ENCODE data around the gene PIGP. TPM values are rescaled to one million over a fixed set of nuclear protein-coding genes. Genes with fewer than 3 reads are reported as not detected.
"Not testable (repeated sequence)": the region's sequence is repeated elsewhere in the genome, so short reads cannot be mapped to it uniquely, and the experiment has no call there.

PIGP gene
- total RNA-seq, 4 donors from 2014 or later: 13.9 to 32.1 (median 19.5) TPM

DNA sequence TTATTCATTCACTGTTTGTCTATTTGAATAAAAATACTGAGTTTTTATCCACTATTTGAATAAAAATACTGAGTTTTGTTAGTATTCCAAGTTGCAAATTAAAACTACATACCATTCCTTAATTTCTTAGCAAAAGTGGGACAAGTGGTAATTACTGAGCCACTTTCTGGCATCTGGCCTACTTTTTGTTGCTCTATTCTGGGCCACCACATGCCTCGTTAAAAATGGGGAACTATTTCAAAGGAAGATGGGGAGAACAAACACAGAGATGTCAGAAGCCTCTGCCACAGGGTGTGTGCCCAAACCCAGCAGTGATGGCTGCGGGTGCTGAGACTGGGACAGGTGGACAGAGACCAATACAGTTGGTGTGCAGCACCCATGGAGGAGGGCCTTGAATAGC, 14.6 kb downstream of the PIGP start:
- no peak for DNase-seq (ENCODE audit: low spot score)
- no peak for ATAC-seq (ENCODE audit: low FRiP score)
- TF ChIP-seq, protein P1, sequence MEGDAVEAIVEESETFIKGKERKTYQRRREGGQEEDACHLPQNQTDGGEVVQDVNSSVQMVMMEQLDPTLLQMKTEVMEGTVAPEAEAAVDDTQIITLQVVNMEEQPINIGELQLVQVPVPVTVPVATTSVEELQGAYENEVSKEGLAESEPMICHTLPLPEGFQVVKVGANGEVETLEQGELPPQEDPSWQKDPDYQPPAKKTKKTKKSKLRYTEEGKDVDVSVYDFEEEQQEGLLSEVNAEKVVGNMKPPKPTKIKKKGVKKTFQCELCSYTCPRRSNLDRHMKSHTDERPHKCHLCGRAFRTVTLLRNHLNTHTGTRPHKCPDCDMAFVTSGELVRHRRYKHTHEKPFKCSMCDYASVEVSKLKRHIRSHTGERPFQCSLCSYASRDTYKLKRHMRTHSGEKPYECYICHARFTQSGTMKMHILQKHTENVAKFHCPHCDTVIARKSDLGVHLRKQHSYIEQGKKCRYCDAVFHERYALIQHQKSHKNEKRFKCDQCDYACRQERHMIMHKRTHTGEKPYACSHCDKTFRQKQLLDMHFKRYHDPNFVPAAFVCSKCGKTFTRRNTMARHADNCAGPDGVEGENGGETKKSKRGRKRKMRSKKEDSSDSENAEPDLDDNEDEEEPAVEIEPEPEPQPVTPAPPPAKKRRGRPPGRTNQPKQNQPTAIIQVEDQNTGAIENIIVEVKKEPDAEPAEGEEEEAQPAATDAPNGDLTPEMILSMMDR (IDR thresholded peaks at IDR 0.05): no peak

DNA sequence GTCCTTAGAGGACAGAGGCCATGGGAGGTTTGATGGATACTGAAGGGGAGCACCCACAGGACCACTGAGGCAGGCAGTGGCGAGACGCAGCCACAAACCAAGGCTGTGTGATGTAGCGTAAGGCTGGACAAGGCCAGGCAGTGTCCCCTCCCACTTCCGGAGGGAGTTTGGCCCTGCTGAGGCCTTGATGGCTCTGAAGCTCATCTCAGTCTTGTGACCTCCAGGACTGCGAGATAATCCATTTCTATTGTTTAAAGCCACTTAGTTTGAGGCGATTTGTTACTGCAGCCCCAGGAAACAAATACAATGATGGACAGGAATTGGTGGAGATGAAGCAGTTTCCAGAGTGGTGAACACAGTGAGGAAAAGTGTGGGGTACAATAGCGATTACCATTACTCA, 15.3 kb downstream of the PIGP start:
- ATAC-seq (ENCODE audit: low FRiP score) (no peak), DNase-seq (ENCODE audit: low spot score) (no peak)
- TF ChIP-seq, protein P1 (IDR thresholded peaks at IDR 0.05): no peak

DNA sequence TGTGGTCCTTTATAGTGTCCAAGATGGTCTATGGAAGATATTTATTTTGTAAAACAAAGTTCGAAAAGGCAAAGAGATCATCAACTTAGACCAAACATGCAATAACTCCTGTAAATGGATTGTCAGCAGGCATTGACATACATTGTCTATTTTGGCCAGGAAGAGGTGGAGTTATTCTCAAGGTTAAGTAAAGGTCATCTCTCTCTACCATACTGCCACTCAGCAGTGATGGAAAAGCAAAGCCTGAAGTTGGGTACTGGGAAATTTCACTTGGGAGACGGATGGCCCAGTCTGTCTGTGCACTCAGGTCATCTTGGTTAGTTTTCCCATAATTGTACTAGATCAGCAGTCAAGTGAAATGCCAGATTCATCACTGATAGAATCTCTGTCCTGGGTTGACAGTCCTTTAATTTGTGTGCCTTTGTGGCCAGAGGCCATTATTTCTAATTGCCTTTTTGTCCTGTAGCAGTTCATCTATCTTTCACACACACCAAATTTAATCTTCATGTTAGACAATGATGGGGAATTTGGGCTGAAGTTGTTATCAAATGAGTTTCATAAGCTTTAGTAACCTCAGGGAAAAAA, 17.5 kb downstream of the PIGP start:
- TF ChIP-seq, protein P1 (IDR thresholded peaks at IDR 0.05): no peak
- ATAC-seq (ENCODE audit: low FRiP score): no peak
- no peak for DNase-seq (ENCODE audit: low spot score)

DNA sequence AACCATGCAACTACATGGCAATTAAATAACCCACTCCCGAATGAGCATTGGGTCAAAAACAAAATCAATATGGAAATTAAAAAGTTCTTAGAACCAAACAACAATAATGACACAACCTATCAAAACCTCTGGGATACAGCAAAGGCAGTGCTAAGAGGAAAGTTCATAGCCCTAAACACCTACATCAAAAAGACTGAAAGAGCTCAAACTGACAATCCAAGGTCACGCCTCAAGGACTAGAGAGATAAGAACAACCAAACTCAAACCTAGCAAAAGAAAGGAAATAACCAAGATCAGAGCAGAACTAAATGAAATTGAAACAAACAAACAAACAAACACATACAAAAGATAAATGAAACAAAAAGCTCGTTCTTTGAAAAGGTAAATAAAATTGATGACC, 23.1 kb downstream of the PIGP start:
- not testable (repeated sequence) for DNase-seq (ENCODE audit: low spot score); ATAC-seq (ENCODE audit: low FRiP score)

DNA sequence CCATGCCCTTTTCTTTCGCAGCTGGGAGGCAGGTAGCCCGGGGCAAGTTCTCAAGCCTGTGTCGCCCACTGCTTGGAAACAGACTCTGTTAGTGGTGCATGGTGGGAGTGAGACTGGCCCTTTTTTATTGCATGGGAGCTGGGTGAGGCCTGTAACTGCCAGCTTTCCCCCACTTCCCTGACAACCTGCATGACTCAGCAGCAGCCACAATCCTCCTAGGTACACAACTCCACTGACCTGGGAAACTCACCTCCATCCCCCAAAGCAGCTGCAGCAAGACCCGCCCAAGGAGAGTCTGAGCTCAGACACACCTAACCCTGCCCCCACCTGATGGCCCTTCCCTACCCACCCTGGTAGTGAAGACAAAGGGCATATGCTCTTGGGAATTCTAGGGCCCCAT, 25.8 kb downstream of the PIGP start:
- TF ChIP-seq, protein P1 (IDR thresholded peaks at IDR 0.05): no peak
- no peak for ATAC-seq (ENCODE audit: low FRiP score)
- no peak for DNase-seq (ENCODE audit: low spot score)

DNA sequence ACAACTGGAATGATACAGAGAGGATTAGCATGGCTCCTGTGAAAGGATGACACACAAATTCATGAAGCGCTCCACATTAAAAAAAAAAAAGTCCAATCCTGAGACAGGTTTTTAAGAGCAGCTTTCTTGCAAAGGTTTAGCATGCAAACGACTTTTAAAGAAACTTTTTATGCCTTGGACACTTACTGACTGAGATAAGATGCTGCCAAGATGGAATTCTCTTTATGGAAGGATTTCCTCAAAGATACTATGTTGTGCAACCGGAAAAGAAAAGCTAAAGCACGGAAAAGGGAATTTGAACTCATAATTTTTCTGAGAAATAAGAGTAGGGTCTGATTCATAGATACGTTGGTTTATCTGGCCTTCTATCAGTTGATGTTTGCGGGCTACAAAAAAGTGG, 27.3 kb downstream of the PIGP start:
- DNase-seq (ENCODE audit: low spot score) (no peak), ATAC-seq (ENCODE audit: low FRiP score) (no peak)
- TF ChIP-seq, protein P1 (IDR thresholded peaks at IDR 0.05): no peak

DNA sequence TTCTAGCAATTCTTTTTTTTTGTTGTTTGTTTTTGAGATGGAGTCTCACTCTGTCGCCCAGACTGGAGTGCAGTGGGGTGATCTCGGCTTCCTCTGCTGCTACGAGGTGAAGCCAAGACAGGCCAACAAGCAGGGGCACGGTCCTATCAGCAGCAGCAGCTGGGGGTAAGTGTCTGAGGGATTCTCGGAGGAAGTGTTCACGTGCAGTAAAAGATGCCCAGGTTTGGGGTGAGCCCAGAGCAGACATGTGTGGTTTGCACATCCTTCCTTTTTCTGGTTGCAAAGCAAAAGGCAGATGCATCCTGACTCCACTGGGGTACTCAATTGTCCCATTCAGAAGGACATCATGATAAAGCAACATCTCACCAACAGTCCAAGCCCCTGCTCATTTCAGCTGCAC, 27.7 kb downstream of the PIGP start:
- TF ChIP-seq, protein P1 (IDR thresholded peaks at IDR 0.05): no peak
- ATAC-seq (ENCODE audit: low FRiP score) (no peak), DNase-seq (ENCODE audit: low spot score) (no peak)

DNA sequence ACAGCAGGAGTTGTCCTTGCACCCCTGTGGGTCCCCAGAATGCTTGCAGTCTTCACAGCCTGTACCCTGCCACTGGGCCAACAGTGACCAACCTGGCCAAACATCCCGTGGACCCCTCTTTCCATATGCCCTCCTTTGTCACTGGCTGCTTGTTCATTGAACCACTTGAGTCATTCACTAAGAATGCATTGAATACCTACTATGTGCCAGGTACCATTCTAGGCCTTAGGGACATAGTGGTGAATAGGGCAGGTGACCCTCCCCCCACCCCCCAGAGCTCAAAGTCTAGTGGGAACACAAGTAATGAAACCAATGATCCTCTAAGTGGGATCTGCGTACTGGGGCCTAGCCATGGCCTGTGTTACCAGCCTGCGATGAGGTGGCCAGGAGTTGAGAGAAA, 28.2 kb downstream of the PIGP start:
- TF ChIP-seq, protein P1 (IDR thresholded peaks at IDR 0.05): no peak
- ATAC-seq (ENCODE audit: low FRiP score) (no peak), DNase-seq (ENCODE audit: low spot score) (no peak)

Data from omental fat pad (tissue), 4 donors.